ENCODE measurements around the gene ITGA3.
"Not testable (repeated sequence)": the region's sequence is repeated elsewhere in the genome, so short reads cannot be mapped to it uniquely, and the experiment has no call there.

ITGA3 gene

DNA sequence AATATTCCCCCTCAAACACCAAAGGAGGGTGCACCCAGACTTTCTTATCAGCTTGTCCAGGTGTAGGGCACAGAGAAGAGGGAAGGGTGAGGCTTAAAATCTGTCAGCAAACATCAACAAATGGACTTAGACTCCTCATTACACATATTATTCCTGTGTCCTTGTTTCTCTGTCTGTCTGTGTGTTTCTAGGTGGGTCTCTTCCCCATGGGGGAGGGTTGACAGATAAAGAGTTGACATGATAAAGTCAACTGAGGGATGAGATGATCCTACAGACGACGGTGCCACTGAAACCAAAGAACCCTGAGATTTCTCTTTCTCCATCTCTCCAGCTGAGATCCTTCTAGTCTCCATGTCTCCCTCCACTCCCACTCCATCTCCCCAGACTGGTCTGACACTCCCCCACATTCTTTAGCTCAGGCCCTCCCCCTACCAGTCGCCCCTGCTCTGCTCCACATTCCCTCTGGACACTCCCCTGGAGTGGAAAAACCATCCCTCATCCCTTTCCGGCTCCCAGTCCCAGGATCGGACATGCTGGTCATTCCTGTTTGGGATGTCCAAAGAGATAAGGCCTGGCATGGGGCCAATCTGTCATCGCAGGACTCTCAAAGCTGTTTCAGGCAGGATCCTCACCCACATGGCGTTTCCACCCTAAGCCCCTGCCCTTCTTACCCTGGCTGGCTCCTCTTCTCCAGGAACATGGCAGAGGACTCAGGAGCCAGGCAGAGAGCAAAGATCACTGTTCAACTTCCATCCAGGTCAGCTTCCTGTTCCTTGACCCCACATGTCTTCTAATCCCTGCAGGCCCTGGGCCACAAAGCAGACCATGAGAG is 2.9 kb upstream of the ITGA3 start:
- no peak for DNase-seq (ENCODE audit: low read depth)

DNA sequence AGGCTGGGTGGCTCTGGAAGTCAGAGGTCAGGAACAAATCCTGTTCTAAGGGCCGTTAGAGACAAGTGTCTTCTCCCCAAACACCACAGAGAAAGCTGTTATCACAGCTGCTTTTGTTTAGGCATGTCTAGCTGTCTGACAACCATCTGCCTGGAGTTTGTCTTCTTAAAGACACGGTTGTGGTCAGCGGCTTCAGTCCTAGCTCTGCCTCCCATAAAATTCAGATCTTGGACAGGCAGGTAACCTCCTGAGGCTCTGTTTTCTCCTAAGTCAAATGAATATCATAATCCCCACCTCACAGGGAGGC is 2.3 kb upstream of the ITGA3 start:
- no peak for DNase-seq (ENCODE audit: low read depth)

DNA sequence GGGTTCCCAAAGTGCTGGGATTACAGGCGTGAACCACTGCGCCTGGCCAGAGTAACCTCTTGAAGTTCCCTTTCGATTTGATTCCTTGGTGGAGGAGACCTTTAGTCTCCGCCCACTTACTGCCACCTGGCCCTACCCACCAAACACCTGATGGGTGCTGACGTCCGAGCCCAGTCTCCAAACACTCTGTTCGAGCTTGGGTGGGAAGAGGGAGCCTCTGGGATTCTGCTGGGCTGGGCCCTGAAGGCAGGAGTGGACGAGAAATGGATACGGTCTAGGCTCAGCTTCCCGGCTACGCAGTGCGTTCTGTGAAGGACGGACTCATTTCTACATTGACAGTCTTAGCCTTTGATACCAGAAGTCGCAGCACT is 870 bp upstream of the ITGA3 start:
- no peak for DNase-seq (ENCODE audit: low read depth)

DNA sequence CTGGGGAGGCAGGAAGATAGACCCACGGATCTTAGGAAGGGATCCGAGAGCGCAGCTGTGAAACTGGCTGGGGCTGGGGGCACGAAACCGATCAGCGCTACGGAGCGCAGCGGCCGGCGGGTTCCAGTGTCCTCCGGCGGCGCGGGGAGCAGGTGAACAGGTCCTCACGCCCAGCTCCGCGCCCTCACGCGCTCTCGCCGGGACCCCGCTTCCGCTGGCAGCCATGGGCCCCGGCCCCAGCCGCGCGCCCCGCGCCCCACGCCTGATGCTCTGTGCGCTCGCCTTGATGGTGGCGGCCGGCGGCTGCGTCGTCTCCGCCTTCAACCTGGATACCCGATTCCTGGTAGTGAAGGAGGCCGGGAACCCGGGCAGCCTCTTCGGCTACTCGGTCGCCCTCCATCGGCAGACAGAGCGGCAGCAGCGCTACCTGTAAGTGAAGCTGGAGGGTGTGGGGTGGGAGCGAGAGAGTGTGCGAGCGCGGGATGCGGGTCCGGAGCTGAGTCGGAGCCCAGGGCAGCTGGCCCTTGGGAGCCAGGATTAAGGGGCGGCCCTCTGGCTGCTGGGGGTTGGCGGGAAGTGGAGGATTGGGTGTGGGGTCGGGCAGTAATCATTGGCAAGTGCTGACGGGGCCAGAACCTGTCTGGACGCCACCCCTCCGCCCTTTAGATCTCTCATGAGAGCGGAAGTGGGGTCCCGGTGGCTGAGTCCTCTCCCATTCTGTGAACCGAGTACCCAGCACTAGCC is 479 bp downstream of the ITGA3 start:
- peak; percentile 50 for DNase-seq (ENCODE audit: low read depth)

DNA sequence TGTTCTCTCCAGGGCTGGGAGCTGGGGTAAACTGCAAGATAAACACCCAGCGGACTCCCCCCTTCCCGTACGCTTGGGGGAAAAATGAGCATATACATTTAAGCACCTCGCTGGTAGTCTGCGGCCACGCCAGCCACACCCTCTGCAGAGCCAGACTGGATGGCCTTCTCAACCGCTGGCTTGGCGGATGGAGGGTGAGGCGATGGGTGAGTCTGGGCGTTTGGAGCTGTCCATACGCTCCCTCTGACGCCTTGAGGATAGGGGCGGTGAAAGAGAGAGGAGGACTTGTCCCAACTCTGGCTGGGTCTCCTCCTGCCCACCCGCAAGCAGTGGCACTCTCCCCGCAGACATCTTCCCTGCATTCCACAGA is 1.0 kb downstream of the ITGA3 start:
- DNase-seq (ENCODE audit: low read depth) = no peak

DNA sequence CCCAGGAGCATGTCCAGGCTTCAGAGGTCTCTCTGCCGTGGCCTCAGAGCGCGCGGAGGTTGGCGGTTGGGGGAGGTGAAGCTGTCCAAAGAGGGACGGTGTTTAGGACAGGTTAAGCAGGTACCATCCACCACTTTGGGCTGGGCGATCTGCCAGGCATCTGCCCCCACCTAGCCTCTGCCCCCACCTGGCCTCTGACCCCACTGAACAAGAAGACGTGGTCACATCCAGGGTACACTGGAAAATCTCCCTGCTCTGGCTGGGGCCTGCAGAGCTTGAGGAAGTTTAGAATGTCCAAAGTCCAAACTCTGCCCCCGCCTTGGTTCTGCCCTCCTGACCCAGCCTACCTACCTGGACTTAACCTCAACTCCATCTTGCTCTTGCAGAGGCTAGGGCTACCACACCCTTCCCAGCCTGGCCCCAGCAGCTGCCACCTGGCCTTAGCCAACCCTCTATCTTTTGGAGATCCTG is 1.6 kb downstream of the ITGA3 start:
- no peak for DNase-seq (ENCODE audit: low read depth)

DNA sequence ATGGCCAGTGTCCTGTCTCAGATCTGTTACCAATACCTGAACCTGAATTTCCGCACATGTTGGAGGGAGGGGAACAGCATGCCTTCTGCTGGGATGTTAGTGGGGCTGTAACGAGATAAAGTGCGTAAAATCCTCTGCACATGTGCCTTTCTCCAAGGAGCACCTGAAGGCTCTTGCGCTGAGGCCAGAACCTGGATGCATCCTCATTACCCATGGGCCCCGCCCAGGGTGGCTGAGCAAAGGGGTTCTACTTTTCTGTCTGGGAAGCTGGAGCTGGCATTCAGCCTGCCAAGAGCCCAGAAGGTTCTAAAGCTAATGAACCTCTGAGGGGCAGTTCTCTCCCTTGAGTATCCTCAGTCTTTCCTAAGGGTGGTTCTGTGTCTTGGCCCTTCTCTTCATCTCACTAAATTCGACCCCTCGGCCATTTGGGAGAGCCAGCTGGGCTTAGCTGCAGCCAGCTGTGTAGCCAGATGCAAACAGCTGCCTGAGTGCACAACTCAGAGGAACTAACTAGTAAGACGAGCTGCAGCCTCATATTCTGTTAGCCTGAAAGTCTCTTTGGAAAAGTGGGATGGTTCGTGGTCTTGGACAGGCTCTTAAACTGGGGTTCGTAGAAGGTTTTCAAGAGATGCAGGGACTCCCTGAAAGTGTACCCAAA is 2.5 kb downstream of the ITGA3 start:
- no peak for DNase-seq (ENCODE audit: low read depth)

DNA sequence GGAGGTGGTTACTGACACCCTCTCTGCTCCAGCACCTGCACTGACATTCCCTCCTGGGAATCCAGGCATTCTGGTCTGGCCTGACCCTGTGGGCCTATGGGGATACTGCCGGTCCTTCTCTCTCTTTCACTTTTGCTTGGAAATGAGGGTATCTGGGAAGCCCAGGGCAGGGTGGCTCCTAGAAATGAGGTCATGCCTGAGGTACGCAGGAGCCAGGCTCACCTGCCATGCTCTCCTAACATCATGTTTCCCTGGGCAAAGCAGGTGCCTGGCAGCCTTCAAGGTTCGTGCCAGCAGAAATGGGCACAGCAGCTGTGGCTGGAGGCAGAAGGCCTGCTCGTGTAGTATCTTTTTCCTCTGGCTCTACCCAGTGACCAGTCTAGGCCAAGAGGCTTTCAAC is 3.3 kb downstream of the ITGA3 start:
- DNase-seq (ENCODE audit: low read depth) = no peak

DNA sequence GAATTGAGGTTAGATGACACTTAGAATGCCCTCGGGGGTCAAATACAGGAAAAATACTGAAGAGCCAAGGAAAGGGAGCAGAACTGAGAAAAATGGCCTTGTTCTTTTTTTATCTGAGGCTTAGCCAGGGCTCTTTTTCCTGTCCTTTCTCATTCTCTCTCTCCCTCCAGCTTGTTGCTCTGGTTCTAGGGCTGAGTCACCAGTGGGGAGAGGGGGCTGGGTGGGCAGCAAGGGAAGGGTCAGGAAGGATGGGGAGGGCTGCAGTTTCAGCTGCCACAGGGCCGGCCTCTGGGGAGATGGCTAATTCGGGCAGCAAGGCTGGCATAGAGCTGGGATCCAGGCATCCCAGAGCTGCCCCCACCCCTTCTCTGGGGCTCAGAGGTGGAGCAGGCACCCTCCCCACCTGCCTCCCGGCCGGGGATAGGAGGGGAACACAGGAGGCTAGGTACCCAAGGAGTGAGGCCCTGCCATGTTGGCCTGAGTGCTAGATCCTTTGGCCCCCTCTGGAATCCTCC is 3.9 kb downstream of the ITGA3 start:
- DNase-seq (ENCODE audit: low read depth) = no peak

DNA sequence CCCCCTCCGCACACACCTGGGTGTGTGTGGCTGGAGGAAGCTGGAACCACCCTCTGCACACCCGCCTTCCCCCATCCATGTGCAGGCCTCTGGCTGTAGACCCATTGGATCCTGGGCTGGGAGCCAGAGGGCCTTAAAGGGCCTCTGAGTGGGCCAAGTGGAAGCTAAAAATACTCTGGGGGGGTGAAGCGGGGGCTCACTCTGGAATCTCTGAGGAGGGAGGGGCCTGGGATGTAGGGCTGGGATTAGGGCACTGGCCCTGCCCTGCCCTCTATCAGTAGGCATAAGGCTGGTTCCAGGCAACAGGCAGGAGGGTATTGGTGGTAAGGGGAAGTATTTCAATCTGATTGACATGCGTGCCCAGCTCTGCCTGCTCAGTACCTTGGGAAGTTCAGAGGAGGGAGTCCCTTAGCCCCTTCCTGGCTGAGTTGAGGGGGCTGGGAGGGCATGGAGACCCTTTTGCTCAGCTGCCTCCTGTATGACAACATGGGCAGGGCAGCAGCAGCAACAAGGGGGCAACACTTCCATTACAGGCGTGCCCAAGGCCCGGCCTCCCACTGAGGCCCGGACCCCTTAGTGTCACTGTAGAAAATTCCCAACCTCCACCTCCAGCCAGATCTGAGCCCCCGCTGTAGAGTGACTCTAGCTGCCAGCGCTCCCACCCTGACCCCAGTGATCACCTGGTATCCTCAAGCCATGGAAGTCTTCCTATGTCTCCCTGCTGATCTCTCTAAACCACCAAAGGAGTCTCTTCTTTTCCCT is 5.2 kb downstream of the ITGA3 start:
- DNase-seq (ENCODE audit: low read depth) = no peak

DNA sequence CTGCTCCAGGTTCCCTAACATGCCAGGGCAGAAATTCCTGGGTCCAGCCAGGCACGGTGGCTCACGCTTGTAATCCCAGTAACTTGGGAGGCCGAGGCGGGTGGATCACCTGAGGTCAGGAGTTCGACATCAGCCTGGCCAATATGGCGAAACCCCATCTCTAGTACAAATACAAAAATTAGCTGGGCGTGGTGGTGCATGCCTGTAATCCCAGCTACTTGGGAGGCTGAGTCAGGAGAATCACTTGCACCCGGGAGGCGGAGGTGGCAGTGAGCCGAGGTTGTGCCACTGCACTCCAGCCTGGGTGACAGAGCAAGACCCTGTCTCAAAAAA is 5.8 kb downstream of the ITGA3 start:
- not testable (repeated sequence) for DNase-seq (ENCODE audit: low read depth)

DNA sequence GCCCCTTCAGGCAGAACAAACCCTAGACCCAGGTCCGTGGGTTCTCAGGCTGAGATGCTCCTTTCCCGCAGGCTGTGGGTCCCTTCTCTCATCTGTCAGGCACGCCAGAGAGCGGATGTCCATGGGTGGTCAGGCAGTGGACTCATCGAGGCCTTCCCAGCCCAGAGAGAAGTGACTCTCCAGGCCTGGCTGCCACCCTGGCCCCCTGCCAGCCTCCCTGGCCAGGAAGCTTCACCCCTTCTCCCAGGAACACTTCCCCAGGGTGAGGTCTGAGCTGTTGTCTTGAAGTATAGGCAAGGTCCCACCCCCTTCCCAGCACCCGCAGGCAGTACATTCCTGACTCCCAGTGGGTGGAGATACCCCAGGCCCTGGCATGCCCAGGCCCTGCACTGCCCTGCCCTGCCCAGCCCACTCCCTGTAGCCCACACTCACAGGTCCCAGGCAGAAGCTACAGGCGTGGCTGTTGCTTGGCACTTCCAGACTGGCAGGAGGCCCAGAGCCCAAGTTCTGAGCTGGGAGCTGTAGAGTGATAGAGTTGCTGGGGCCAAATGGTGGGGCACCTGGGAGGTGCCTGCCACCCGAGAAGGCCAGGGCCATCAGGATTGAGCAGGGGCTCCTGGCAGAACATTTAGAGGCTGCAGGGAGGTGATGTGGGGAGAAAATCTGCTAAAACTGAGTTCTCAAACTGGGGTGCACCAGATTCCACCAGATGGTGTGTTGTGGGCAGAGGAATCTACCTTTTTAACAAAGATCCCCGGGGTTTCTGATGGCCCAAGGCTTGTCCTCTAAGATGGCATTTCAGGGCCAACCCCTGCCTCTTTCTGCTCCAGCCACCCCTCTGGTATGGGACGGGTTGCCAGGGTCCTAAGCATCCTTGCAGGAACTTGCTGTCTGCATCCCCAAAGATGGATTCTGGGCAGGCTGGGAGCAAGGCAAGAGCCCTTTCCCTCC is 6.7 kb downstream of the ITGA3 start:
- no peak for DNase-seq (ENCODE audit: low read depth)

DNA sequence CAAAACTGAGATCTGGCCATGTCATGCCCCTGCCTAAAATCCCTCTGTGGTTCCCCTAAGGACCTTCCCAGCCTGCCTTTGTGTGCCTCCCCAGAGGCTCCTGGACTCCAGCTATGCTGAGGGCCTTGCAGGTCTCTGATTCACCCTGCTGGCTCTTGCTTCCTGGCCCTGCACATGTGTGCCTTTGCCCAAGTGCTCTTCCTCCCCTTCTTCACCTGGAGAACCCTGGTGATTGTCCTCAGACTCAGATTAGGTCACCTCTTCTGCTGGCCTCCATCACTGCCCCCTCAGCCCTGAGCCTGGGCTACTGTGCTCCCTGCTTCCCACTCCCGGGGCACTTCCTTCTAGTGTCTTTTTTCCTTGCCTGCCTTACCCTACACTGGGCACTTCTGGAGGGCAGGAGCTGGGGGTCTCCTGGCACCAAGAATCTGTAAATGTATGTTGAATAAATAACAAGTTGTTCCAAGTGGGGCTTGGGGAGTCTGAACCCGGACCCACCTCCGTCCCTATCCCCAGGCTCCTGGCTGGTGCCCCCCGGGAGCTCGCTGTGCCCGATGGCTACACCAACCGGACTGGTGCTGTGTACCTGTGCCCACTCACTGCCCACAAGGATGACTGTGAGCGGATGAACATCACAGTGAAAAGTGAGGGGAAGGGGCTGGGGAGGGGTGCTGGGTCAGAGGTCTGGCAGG is 7.8 kb downstream of the ITGA3 start:
- no peak for DNase-seq (ENCODE audit: low read depth)

DNA sequence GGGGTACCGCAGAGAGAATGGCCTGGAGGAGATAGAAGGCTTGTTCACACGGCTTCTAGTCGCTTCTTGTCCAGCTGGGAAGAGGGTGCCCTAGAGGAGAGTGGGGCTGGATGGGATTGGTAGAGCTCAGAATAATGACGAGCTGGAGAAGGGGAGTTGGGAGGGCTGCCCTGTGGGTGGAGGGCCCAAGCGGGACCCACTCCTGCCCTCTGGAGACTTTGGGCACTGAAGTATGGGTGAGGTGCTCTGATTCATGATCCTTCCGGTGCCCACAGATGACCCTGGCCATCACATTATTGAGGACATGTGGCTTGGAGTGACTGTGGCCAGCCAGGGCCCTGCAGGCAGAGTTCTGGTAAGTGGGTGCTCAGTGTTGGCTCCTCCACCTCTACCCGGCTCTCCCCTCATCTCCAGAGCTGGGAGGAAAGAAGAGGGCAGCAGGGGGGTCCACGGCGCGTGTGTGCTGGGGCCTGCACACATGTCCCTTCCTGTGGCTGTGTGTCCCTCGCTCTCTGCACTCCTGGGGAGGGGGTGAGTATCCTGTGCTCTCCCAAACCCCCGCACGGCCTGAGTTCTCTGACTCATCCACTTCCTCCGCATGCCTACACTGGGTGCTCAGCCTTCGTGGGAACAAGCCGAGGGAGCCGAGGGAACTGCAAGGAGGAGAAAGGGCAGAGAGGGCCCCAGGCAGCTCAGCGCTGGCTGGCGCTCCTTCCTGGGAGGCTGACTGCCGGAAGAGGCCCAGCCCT is 8.5 kb downstream of the ITGA3 start:
- no peak for DNase-seq (ENCODE audit: low read depth)

DNA sequence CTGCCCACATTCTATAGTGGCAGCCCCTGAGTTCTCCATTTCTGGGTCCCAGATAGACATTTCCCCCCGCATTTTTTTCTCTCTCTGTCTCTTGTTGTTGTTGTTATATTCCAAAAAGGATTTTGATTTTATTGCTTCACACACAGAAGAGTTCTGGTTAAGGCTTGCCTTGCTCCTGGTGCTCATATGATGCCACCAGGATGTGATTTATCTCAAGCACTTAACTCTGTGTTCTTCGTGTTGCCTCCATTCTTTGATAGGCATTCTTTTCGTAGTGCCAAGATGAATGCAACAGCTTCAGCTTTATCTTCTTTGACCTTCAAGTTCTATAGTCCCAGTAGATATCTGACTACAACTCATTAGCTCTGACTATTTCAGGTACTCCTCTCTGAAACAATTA is 9.1 kb downstream of the ITGA3 start:
- DNase-seq (ENCODE audit: low read depth) = no peak

DNA sequence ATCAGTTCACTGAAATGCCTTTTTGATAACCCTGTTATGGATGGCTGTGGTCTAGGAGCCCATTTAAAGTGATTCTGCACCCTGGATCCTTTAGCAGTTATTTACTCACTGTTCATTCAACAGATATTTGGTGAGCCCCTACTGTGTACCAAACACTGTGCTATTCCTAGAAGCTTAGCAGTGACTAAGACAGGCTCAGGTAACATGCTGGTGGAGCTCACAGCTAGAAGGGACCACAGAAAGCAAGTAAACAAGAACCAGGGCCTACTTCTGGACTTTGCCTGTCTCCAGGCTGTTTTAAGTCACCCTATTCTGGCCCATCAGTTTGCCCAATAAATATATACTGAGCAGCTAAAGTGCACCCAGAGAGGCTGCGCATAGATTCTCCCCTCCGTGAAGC is 11.1 kb downstream of the ITGA3 start:
- no peak for DNase-seq (ENCODE audit: low read depth)

DNA sequence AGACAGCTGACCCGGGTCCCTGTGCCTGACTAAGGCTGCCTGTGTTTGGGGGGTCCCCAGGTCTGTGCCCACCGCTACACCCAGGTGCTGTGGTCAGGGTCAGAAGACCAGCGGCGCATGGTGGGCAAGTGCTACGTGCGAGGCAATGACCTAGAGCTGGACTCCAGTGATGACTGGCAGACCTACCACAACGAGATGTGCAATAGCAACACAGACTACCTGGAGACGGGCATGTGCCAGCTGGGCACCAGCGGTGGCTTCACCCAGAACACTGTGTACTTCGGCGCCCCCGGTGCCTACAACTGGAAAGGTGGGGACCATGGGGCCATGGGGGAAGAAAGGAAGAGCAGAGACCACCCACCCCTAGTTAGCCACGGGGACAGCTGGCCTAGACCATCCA is 12.1 kb downstream of the ITGA3 start:
- DNase-seq (ENCODE audit: low read depth) = no peak

DNA sequence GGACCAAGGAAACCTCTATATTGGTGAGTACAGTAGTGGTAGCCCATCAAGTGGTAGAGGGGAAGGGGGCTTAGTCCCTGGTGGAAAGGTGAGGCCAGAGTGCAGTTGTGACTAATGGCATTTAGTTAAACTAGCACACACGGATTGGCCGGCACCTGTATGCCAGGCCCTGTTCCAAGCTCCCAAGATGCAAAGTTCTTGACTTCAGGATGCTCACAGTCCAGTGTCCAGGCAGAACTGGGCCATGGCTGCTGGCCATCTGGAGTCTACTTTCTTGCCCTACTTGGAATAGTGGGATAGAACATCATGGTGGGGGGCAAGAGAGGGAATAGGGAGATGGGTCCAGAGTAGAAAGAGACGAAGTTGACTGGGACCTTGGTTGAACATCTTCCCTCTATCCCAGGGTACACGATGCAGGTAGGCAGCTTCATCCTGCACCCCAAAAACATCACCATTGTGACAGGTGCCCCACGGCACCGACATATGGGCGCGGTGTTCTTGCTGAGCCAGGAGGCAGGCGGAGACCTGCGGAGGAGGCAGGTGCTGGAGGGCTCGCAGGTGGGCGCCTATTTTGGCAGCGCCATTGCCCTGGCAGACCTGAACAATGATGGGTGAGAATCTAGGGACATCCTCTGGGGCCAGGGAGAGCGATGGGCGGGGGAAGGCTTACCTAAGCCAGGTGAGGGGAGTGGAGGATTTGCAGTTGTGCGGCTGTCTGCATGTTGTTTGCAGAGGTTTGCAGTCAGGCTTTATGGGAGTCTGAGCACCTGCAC is 15.2 kb downstream of the ITGA3 start:
- DNase-seq (ENCODE audit: low read depth) = no peak

DNA sequence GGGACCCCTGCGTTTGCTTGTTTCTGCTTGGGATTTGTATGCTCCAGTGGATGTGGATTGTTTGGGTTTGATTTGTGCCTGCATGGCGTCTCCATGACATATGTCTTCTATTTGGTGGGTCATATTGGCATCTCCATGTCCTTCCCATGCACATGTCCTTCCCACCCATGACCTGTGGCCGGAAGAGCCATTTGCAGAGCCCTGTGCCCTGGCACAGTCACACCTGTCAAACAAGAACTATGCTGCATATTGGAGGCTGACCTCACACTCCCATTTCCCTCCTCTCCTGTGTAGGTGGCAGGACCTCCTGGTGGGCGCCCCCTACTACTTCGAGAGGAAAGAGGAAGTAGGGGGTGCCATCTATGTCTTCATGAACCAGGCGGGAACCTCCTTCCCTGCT is 15.8 kb downstream of the ITGA3 start:
- no peak for DNase-seq (ENCODE audit: low read depth)
